ENCODE data around the gene TMEM74B. TPM values are rescaled to one million over a fixed set of nuclear protein-coding genes. Genes with fewer than 3 reads are reported as not detected.
"Not testable (repeated sequence)": the region's sequence is repeated elsewhere in the genome, so short reads cannot be mapped to it uniquely, and the experiment has no call there.

The TMEM74B gene
- total and polyA plus RNA-seq, 2 experiments from 2014 or later = 12.3 to 40.3 TPM

- H3K4me3 ChIP-seq = no peak overlapping the region
- H3K36me3 ChIP-seq = no peaks in the 10 kb centered on the region
Observed at GRCh38 chr20:1224205-1224890, 39.6 kb upstream of the TMEM74B start.

GRCh38 chr20:1222750-1223149 lies 38.0 kb upstream of the TMEM74B start:
- peaks cover 18% of the 10 kb centered on the region for H3K27me3 ChIP-seq
- not testable (repeated sequence) for H3K4me3 ChIP-seq; DNase-seq (ENCODE audit: low read depth in 1 of 2, low spot score in 1 of 2); H3K36me3 ChIP-seq; H3K4me1 ChIP-seq (ENCODE audit: low read depth); H3K9me3 ChIP-seq (ENCODE audit: low read depth); H3K27ac ChIP-seq

More at GRCh38 chr20:1224205-1224890, 39.6 kb upstream of the TMEM74B start:
- TF ChIP-seq CTCF (IDR thresholded peaks at IDR 0.05; ENCODE audit: low read depth, low read length) = no peak
- H3K4me1 ChIP-seq (ENCODE audit: low read depth) = no peaks in the 10 kb centered on the region
- no peak overlapping the region for H3K27ac ChIP-seq
- H3K27me3 ChIP-seq = peaks cover 34% of the 10 kb centered on the region
- no peak for DNase-seq (ENCODE audit: low read depth in 1 of 2, low spot score in 1 of 2)
- H3K9me3 ChIP-seq (ENCODE audit: low read depth) = no peaks in the 10 kb centered on the region

DNA sequence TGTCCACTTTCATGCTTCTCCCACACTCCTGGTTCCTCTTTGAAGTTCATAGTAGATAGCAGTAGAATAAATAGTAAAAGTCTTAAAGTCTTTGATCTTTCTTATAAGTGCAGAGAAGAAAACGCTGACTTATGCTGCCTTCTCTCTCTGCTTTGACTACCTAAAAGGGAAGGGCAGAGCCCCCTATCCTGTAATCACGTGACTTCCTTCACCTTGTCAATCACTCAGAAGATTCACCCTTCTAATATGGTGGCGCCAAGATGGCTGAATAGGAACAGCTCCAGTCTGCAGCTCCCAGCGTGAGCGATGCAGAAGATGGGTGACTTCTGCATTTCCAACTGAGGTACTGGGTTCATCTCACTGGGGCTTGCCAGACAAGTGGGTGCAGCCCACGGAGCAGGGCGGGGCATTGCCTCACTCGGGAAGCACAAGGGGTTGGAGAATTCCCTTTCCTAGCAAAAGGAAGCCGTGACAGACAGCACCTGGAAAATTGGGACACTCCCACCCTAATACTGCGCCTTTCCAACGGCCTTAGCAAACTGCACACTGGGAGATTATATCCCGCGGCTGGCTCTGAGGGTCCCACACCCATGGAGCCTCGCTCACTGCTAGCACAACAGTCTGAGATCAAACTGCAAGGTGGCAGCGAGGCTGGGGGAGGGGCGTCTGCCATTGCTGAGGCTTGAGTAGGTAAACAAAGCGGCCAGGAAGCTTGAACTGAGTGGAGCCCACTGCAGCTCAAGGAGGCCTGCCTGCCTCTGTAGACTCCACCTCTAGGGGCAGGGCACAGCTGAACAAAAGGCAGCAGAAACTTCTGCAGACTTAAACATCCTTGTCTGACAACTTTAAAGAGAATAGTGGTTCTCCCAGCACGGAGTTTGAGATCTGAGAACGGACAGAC lies 32.0 kb upstream of the TMEM74B start:
- not testable (repeated sequence) for DNase-seq (ENCODE audit: low read depth in 1 of 2, low spot score in 1 of 2); H3K27ac ChIP-seq; H3K9me3 ChIP-seq (ENCODE audit: low read depth); H3K27me3 ChIP-seq; H3K36me3 ChIP-seq; H3K4me1 ChIP-seq (ENCODE audit: low read depth); H3K4me3 ChIP-seq

DNA sequence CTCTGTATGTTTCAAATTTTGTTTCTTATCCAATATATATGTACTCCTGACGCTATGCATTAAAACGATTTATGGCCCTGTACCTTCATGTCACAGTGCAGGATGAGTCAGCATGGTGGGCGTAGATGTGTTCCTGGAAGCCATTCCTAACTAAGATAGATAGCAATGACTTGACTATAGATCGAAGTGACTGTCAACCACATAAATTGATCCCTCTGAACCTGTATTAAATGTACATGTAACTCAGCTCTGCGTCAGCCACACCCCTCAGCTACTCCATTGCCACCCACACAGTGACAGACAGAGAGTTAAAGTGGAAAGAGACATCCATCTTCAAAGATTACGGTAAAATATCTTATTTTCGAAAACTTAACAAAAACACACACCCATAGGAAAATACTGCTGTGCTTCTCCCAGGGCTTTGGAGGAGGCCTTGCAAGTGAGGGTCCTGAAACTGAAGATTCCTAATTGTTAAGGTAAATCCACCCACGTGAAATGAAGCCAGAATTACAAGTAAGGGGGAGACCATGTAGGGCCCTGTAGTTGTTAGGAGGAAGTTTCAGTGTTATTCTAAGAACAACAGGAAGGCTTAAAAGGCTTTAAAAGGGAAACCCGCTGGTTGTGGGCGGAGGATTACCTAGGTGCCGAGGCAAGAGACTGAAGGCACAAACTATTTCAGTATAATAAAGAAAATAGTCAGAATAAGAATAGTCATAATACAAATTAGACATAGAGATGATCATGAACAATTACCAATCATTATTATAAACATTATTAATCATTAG lies 30.8 kb upstream of the TMEM74B start:
- Histone ChIP-seq H3K36me3 (no peaks in the 10 kb centered on the region), H3K9me3 (ENCODE audit: low read depth) (no peaks in the 10 kb centered on the region), H3K4me1 (ENCODE audit: low read depth) (peaks cover 4% of the 10 kb centered on the region), H3K4me3 (no peak overlapping the region), H3K27me3 (no peaks in the 10 kb centered on the region), H3K27ac (no peak overlapping the region)
- DNase-seq (ENCODE audit: low read depth in 1 of 2, low spot score in 1 of 2) = no peak
- no peak for TF ChIP-seq CTCF (IDR thresholded peaks at IDR 0.05; ENCODE audit: low read depth, low read length)

GRCh38 chr20:1214838-1215261 lies 30.1 kb upstream of the TMEM74B start:
- no peak overlapping the region for H3K27ac ChIP-seq
- H3K27me3 ChIP-seq = no peaks in the 10 kb centered on the region
- DNase-seq (ENCODE audit: low read depth in 1 of 2, low spot score in 1 of 2) = no peak
- H3K4me1 ChIP-seq (ENCODE audit: low read depth) = peaks cover 4% of the 10 kb centered on the region
- no peaks in the 10 kb centered on the region for H3K36me3 ChIP-seq
- no peak for TF ChIP-seq CTCF (IDR thresholded peaks at IDR 0.05; ENCODE audit: low read depth, low read length)
- no peak overlapping the region for H3K4me3 ChIP-seq
- H3K9me3 ChIP-seq (ENCODE audit: low read depth) = no peaks in the 10 kb centered on the region

DNA sequence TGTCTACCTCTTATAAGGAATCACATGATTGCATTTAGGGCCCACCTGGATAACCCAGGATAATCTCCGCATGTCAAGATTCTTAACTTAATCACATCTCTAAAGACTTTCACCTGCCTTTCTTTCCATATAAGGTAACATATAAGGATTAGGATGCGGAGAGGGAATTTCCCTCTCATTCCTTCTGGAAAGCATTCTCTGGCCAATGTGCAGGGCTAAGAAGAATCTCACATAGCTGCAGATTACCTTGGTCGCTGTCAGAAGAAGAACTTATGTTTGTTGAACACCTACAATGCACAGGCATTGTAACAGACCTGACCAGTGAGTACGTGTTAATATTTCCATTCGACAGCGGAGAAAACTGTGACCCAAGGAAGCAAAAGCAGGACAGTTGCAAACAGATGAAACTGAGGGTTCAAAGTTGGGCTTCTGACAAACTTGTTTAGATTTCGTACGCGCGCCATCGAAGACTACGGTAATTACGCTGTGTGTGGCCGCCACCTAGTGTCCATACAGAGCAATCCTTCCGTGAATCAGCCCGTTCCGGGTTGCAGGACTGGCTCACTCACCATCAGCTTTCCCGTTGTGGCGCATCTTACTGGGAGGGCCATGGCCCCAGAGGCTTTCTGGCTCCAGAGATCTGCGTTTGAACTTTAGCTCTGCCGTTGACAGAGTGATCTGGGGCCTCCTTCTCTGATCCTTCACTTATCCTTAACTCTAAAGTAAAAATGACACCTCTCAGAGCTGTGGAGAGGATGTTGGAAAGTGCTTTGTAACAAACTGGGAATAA lies 28.0 kb upstream of the TMEM74B start:
- peaks cover 4% of the 10 kb centered on the region for H3K4me1 ChIP-seq (ENCODE audit: low read depth)
- H3K36me3 ChIP-seq = no peaks in the 10 kb centered on the region
- no peaks in the 10 kb centered on the region for H3K9me3 ChIP-seq (ENCODE audit: low read depth)
- TF ChIP-seq CTCF (IDR thresholded peaks at IDR 0.05; ENCODE audit: low read depth, low read length) = peak; percentile 82
- no peak overlapping the region for H3K27ac ChIP-seq
- H3K27me3 ChIP-seq = no peaks in the 10 kb centered on the region
- no peak overlapping the region for H3K4me3 ChIP-seq
- DNase-seq (ENCODE audit: low read depth in 1 of 2, low spot score in 1 of 2) = peak; percentile 80 to 86
